H1 (cell line): ENCODE results near the gene CCDC178. TPM values are rescaled to one million over a fixed set of nuclear protein-coding genes. Genes with fewer than 3 reads are reported as not detected.

Experiments
- BCL11A ChIP-seq, 2 experiments: IDR thresholded peaks; one replicate each; pipeline ENCODE4 v1.6.1; 2011; ENCODE audit warnings: low read depth in 2 of 2, low read length in 2 of 2, mild to moderate bottlenecking in 2 of 2
- CBX8 ChIP-seq: fragments of 300-800, 300-1000 bp; sonication (generic); IDR thresholded peaks from 2 replicates; pipeline ENCODE4 v1.7.1; 2016; ENCODE audit warnings: low read depth, low read length, borderline replicate concordance
- CHD1 ChIP-seq: IDR thresholded peaks from 2 replicates; pipeline ENCODE4 v1.6.1; 2012; ENCODE audit warnings: low read depth, low read length, improper control_type of control experiment
- CHD2 ChIP-seq: IDR thresholded peaks from 2 replicates; pipeline ENCODE4 v1.6.1; 2012; ENCODE audit warnings: low read length, improper control_type of control experiment
- POU5F1 ChIP-seq: IDR thresholded peaks from 2 replicates; pipeline ENCODE4 v1.6.1; 2011; ENCODE audit warnings: low read depth, mild to moderate bottlenecking, low read length, moderate library complexity
- SIN3A ChIP-seq, 2 experiments: IDR thresholded peaks in 1 of 2; conservative IDR thresholded peaks in 1 of 2; 2 replicates each; pipeline ENCODE4 v1.6.1; 2011 to 2012; ENCODE audit warnings: low read length in 2 of 2, improper control_type of control experiment in 1 of 2, low read depth in 1 of 2, mild to moderate bottlenecking in 1 of 2
- SRF ChIP-seq: IDR thresholded peaks from 2 replicates; pipeline ENCODE4 v1.6.1; 2011; ENCODE audit warnings: mild to moderate bottlenecking, low read depth, low read length, moderate library complexity
- polyA plus RNA-seq, 7 experiments: library from polyadenylated mRNA; depleted of rRNA in 3 of 7; stranded (reverse) in 5 of 7; unstranded in 2 of 7; fragments of >200 nt in 5 of 7; fragments of 200-250 nt in 2 of 7; gene quantifications; 1 replicate in 5 of 7; 2 replicates in 1 of 7; 4 replicates in 1 of 7; pipeline versions ENCODE4 v1.2.1 to v1.2.3, GENCODE V29; 2011 to 2013; ENCODE audit warnings: missing spikeins in 2 of 7, mixed read lengths in 2 of 7
- total RNA-seq: library from RNA; stranded (reverse); fragmentation: NEBNext Ultra II Directional; extraction: Animal tissue kit (Norgen Biotek cat#: 25700); gene quantifications from 2 replicates; pipeline ENCODE4 v1.2.1, GENCODE V29; 2021
- TF ChIP-seq, protein P1 (sequence below): fragments of 300-600 bp; sonication (generic); IDR thresholded peaks from 2 replicates; pipeline ENCODE4 v1.7.1; 2012; ENCODE audit warnings: low read length, moderate library complexity, mild to moderate bottlenecking, inconsistent platforms; ENCODE audit not compliant: insufficient replicate concordance
- TF ChIP-seq, protein P2 (sequence below): IDR thresholded peaks from 2 replicates; pipeline ENCODE4 v1.6.1; 2012; ENCODE audit warnings: inconsistent platforms

CCDC178 gene
- total and polyA plus RNA-seq, 2 of the 8 experiments (the other 6 are each of a cell fraction or from before 2014, with no cell fraction given), result not detected

DNA sequence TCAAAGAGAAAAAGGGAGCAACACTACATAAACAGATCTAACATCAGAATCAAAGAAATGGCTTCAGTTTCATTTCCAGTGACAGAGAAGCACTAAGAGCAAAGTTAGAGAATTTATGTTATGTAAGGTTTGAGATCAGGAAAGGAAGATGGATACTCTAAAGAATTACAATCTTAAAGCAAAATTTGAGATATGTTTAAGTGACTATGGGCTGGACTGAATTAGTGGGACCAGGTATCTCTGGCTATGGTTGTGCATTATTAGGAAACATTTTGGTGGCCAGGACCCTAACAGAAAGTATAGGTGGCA lies 208.2 kb downstream of the CCDC178 start (continued):
- TF ChIP-seq, protein P1, sequence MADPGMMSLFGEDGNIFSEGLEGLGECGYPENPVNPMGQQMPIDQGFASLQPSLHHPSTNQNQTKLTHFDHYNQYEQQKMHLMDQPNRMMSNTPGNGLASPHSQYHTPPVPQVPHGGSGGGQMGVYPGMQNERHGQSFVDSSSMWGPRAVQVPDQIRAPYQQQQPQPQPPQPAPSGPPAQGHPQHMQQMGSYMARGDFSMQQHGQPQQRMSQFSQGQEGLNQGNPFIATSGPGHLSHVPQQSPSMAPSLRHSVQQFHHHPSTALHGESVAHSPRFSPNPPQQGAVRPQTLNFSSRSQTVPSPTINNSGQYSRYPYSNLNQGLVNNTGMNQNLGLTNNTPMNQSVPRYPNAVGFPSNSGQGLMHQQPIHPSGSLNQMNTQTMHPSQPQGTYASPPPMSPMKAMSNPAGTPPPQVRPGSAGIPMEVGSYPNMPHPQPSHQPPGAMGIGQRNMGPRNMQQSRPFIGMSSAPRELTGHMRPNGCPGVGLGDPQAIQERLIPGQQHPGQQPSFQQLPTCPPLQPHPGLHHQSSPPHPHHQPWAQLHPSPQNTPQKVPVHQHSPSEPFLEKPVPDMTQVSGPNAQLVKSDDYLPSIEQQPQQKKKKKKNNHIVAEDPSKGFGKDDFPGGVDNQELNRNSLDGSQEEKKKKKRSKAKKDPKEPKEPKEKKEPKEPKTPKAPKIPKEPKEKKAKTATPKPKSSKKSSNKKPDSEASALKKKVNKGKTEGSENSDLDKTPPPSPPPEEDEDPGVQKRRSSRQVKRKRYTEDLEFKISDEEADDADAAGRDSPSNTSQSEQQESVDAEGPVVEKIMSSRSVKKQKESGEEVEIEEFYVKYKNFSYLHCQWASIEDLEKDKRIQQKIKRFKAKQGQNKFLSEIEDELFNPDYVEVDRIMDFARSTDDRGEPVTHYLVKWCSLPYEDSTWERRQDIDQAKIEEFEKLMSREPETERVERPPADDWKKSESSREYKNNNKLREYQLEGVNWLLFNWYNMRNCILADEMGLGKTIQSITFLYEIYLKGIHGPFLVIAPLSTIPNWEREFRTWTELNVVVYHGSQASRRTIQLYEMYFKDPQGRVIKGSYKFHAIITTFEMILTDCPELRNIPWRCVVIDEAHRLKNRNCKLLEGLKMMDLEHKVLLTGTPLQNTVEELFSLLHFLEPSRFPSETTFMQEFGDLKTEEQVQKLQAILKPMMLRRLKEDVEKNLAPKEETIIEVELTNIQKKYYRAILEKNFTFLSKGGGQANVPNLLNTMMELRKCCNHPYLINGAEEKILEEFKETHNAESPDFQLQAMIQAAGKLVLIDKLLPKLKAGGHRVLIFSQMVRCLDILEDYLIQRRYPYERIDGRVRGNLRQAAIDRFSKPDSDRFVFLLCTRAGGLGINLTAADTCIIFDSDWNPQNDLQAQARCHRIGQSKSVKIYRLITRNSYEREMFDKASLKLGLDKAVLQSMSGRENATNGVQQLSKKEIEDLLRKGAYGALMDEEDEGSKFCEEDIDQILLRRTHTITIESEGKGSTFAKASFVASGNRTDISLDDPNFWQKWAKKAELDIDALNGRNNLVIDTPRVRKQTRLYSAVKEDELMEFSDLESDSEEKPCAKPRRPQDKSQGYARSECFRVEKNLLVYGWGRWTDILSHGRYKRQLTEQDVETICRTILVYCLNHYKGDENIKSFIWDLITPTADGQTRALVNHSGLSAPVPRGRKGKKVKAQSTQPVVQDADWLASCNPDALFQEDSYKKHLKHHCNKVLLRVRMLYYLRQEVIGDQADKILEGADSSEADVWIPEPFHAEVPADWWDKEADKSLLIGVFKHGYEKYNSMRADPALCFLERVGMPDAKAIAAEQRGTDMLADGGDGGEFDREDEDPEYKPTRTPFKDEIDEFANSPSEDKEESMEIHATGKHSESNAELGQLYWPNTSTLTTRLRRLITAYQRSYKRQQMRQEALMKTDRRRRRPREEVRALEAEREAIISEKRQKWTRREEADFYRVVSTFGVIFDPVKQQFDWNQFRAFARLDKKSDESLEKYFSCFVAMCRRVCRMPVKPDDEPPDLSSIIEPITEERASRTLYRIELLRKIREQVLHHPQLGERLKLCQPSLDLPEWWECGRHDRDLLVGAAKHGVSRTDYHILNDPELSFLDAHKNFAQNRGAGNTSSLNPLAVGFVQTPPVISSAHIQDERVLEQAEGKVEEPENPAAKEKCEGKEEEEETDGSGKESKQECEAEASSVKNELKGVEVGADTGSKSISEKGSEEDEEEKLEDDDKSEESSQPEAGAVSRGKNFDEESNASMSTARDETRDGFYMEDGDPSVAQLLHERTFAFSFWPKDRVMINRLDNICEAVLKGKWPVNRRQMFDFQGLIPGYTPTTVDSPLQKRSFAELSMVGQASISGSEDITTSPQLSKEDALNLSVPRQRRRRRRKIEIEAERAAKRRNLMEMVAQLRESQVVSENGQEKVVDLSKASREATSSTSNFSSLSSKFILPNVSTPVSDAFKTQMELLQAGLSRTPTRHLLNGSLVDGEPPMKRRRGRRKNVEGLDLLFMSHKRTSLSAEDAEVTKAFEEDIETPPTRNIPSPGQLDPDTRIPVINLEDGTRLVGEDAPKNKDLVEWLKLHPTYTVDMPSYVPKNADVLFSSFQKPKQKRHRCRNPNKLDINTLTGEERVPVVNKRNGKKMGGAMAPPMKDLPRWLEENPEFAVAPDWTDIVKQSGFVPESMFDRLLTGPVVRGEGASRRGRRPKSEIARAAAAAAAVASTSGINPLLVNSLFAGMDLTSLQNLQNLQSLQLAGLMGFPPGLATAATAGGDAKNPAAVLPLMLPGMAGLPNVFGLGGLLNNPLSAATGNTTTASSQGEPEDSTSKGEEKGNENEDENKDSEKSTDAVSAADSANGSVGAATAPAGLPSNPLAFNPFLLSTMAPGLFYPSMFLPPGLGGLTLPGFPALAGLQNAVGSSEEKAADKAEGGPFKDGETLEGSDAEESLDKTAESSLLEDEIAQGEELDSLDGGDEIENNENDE, result no peak
- no peak for TF ChIP-seq SIN3A (conservative IDR thresholded peaks at IDR 0.05 in 1 of 2, IDR thresholded peaks at IDR 0.05 in 1 of 2; ENCODE audit: low read depth in 1 of 2, low read length in 2 of 2)
- no peak for TF ChIP-seq CBX8
- no peak for TF ChIP-seq BCL11A (IDR thresholded peaks at IDR 0.05; ENCODE audit: low read depth in 2 of 2, low read length in 2 of 2)
- TF ChIP-seq, protein P2, sequence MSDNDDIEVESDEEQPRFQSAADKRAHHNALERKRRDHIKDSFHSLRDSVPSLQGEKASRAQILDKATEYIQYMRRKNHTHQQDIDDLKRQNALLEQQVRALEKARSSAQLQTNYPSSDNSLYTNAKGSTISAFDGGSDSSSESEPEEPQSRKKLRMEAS, result no peak
- TF ChIP-seq POU5F1, result no peak
- no peak for TF ChIP-seq SRF
- TF ChIP-seq CHD1, result no peak
- TF ChIP-seq CHD2, result no peak
